Activated T-helper 2 cell treated with anti-CD3 and anti-CD28 coated beads, Interferon-gamma antibody, Interleukin-2, Interleukin-4, amounts not matched to agents 10 μg/mL and 5 μg/mL and 100 μg/mL, durations not matched to agents 14 hours and 24 hours and 36 hours (primary cell): ENCODE measurements around the gene LANCL1. TPM values are rescaled to one million over a fixed set of nuclear protein-coding genes. Genes with fewer than 3 reads are reported as not detected.

Experiments used
- DNase-seq: peaks from one replicate; pipeline ENCODE4 v3.0.0; 2021; ENCODE audit warnings: low spot score
- H3K27ac Mint-ChIP-seq: one replicate; pipeline ENCODE4 v1.8.0; 2021; ENCODE audit warnings: mixed read lengths
- H3K27me3 Mint-ChIP-seq: one replicate; pipeline ENCODE4 v1.8.0; 2021; ENCODE audit warnings: low read depth, mixed read lengths
- H3K36me3 Mint-ChIP-seq: one replicate; pipeline ENCODE4 v1.8.0; 2021; ENCODE audit warnings: low read depth, mixed read lengths
- H3K4me1 Mint-ChIP-seq: one replicate; pipeline ENCODE4 v1.8.0; 2021; ENCODE audit warnings: low read depth, mixed read lengths
- H3K4me3 Mint-ChIP-seq: one replicate; pipeline ENCODE4 v1.8.0; 2021; ENCODE audit warnings: low read depth, mild to moderate bottlenecking, moderate library complexity, mixed read lengths
- H3K9me3 Mint-ChIP-seq: one replicate; pipeline ENCODE4 v1.8.0; 2021; ENCODE audit warnings: mixed read lengths
- intact Hi-C: fragments of 100-400 bp; cut with micrococcal nuclease; formaldehyde crosslinking; loops from one replicate; pipeline ENCODE4 v1.15.1; 2023
- total RNA-seq: library from RNA; stranded (reverse); gene quantifications from 2 replicates; pipeline ENCODE4 v1.2.3, GENCODE V29; 2022

The LANCL1 gene, protein sequence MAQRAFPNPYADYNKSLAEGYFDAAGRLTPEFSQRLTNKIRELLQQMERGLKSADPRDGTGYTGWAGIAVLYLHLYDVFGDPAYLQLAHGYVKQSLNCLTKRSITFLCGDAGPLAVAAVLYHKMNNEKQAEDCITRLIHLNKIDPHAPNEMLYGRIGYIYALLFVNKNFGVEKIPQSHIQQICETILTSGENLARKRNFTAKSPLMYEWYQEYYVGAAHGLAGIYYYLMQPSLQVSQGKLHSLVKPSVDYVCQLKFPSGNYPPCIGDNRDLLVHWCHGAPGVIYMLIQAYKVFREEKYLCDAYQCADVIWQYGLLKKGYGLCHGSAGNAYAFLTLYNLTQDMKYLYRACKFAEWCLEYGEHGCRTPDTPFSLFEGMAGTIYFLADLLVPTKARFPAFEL
- 35.0 and 35.1 TPM in 2 replicates for total RNA-seq

DNA sequence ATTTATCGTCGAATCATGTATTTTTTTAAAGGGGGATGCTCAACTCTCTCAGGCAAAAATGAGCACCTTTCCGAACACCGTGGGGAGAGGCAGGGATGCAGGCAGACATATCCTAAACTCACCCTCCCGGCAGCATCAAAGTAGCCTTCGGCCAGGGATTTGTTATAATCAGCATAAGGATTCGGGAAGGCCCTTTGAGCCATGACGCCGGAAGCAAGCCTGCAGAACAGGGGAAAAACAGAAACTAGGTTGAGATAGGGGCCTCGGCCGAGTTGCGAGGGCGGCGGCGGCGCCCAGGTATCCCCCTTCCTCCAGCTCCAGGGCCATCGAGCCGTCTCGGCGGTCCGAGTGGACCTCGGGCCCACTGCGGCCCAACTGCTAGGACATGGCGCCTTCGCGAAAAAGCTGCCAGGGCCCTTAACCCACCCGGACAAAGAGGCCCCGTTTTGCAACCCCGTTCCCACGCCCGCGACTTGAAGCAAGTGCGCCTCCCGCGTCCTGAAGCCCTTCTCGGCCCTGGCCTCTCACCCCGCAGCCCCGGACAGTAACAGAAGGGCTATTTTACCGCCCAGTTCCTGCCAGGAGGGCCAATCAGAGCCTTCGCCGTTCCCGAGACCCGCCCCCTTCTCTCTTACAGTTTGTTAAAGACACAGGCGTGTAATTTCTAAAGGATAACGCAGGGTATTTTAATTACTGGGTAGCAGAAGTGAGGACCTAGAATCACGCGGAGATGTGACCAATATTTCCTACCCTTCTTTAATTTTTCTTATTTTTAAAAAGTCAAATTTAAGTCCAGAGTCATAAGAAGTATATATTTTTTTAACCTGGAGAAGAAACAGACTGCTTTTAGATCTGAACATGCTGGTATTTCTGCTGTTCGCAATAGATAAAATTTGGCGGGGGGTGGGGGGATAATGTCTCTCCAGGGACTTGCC is at the start of gene LANCL1:
LANCL1 (minus strand) TSS at position 566 of the 935 bp plus-strand sequence; CDS start at position 203, 363 bp downstream.
- intact Hi-C loops = loop anchor here (2.0 kb wide), 1 partner anchor 306 kb away; the partner anchor contains the start of gene KANSL1L
- H3K27me3 Mint-ChIP-seq = no peaks in the 10 kb centered on the region
- peaks cover 35% of the 10 kb centered on the region for H3K4me1 Mint-ChIP-seq
- peak within 1 kb of the TSS; percentile 96 for H3K4me3 Mint-ChIP-seq
- H3K36me3 Mint-ChIP-seq = peaks cover 18% of the 10 kb centered on the region
- DNase-seq = peak; percentile 77
- H3K27ac Mint-ChIP-seq = peak within 1 kb of the TSS; percentile 96
- H3K9me3 Mint-ChIP-seq = no peaks in the 10 kb centered on the region

DNA sequence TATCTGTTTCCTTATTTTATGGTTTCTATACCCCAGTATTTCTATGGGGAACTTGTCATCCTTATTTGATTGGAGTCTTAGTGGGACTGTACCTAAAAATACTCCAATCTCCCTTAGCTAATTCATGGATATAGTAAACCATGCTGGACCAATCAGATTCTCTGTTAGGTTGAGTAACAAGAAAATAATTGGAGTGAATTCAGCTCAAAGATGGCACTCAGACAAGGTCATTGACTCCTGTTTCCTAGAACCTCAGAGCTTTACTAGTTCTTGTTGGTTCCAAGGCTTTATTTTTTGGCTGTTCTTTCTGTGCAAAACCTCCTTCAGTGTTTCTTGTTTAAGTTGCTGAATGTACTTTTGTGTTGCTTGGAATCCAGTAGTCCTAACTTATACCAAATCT is 48.0 kb upstream of the LANCL1 start:
- intact Hi-C loops = no loop called here
- no peak overlapping the region for H3K27ac Mint-ChIP-seq
- no peaks in the 10 kb centered on the region for H3K9me3 Mint-ChIP-seq
- H3K4me1 Mint-ChIP-seq = peaks cover 2% of the 10 kb centered on the region
- DNase-seq = no peak
- H3K36me3 Mint-ChIP-seq = no peaks in the 10 kb centered on the region
- peaks cover 3% of the 10 kb centered on the region for H3K27me3 Mint-ChIP-seq
- no peak overlapping the region for H3K4me3 Mint-ChIP-seq

DNA sequence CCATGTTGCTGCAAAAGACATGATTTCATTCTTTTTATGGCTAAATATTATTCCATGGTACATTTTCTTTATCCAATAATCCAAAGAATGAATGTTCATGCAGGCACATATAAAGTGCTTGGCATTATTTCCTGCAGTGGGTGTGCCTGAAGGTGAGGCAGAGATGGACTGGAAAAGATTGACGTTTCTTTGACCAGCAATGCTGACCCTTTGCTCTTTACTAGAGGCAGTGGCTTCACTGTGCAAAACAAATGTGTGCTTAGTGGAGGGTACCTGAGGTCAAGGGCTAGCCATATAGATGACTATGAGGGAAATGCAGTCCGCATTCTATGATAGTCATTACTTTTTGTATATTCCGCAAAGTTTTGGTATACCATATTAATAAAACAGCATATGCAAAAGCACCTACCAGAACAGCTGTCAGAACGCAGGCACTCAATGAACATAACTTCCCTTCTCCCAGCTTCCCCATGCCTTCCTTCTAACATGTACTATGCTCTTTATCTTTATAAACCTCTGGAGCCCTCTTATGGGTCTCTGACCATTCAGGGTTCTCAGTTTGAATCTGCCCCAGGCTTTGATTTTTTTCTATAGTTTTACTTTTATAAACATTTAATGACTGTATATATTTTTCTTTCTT is 47.2 kb upstream of the LANCL1 start:
- Mint-ChIP-seq H3K9me3 (no peaks in the 10 kb centered on the region), H3K27ac (no peak overlapping the region), H3K4me3 (no peak overlapping the region), H3K4me1 (peaks cover 4% of the 10 kb centered on the region), H3K36me3 (no peaks in the 10 kb centered on the region), H3K27me3 (peaks cover 3% of the 10 kb centered on the region)
- DNase-seq = no peak
- intact Hi-C loops = no loop called here

DNA sequence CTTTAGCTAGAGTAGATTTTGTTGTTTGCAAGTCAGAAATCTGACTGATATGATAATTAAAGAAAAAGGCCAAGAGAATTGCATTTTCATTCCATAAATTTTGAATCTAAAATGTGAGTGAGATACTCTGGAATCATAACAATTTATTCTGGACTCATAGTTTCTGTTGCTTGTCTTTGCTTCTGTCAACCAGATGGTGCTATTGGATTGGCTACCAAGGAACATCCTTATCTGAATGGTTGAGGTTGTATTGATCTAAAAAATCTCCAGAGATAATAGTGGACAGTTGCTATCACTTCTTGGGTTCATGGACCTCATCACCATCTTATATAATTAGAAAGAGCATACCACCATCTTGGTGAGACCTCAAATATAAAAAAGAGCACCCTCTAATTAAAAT is 45.8 kb upstream of the LANCL1 start:
- Mint-ChIP-seq H3K9me3 (no peaks in the 10 kb centered on the region), H3K27me3 (peaks cover 3% of the 10 kb centered on the region), H3K36me3 (no peaks in the 10 kb centered on the region), H3K27ac (no peak overlapping the region), H3K4me1 (peaks cover 4% of the 10 kb centered on the region), H3K4me3 (no peak overlapping the region)
- no peak for DNase-seq
- intact Hi-C loops = no loop called here

DNA sequence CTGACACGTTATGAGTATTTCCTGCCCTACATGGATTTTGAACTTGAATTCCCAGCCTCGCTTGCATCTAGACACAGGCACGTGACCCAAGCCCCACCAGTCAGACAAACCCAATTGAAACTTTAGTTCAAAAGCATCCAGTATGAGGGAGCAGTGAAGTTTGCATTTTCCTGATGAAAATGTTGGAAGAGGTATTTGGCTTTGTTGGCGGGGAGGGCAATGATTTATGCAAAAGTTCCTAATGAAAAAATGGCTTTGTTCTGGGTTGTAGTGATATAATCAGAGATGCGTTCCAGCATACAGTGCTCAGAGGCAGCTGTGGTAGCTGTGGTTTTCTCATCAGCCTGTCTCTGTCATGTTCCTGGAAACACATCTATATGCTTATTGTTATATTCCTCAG is 43.0 kb upstream of the LANCL1 start:
- Mint-ChIP-seq H3K36me3 (no peaks in the 10 kb centered on the region), H3K4me3 (no peak overlapping the region), H3K27me3 (no peaks in the 10 kb centered on the region), H3K4me1 (peaks cover 4% of the 10 kb centered on the region), H3K9me3 (no peaks in the 10 kb centered on the region), H3K27ac (no peak overlapping the region)
- intact Hi-C loops = no loop called here
- DNase-seq = no peak

DNA sequence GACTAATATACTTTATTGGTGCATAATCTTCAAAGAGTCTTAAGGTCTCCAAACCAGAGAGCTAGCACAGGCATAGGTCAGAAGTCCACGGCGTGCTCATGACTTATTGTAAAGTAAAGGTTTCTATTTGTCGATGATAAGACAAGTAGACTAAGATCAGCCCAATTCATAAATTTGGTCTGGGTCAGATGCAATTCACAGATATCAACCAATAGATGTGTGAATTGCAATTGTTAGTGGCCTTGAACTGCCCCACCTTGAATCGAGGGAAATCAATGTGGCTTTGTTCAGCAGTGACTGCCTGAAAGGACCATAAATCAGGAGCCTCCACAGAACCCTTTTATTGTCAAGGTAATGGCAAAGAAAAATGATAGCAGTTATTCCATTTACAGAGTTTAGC is 40.7 kb upstream of the LANCL1 start:
- Mint-ChIP-seq H3K27me3 (no peaks in the 10 kb centered on the region), H3K36me3 (no peaks in the 10 kb centered on the region), H3K4me3 (no peak overlapping the region), H3K4me1 (peaks cover 4% of the 10 kb centered on the region), H3K9me3 (no peaks in the 10 kb centered on the region), H3K27ac (no peak overlapping the region)
- intact Hi-C loops = no loop called here
- DNase-seq = no peak

DNA sequence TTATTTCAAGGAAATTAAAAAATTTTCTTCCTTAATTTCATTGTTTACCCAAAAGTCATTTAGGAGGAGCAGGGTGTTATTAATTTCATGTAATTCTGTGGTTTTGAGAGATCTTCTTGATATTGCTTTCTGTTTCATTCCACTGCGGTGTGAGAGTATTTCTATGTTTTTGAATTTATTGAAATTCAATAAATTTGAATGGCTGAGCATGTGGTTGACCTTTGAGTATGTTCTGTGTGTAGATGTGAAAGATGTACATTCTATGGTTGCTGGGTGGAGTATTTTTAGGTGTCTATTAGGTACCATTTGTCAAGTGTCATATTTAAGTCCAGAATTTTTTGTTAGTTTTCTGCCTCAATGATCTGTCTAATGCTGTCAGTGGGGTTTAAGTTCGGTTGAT is 39.4 kb upstream of the LANCL1 start:
- Mint-ChIP-seq H3K36me3 (no peaks in the 10 kb centered on the region), H3K4me1 (peaks cover 4% of the 10 kb centered on the region), H3K27ac (no peak overlapping the region), H3K9me3 (no peaks in the 10 kb centered on the region), H3K27me3 (no peaks in the 10 kb centered on the region), H3K4me3 (no peak overlapping the region)
- intact Hi-C loops = no loop called here
- DNase-seq = no peak

DNA sequence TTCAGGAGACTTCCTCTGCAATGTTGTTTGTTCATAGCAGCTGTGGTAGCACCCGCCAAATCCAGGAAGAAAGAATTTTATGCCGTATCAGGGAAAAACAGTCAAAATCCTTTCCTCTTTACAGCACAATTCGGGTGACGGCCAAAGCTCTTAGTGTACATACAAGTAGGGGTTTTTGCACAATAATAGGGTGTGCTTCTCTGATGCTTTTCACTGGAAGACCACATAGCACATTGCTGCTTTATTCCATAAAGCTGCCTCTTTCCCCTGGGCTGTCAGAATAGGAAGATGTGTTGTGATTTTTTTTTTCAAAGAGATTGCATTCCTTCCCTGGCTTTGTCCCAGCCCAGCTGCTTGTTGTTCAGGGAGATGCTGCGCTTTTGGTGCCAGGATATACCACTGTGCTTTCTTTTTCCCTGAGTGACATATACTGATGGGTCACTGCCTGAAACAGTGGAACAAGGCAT is 27.2 kb upstream of the LANCL1 start:
- Mint-ChIP-seq H3K36me3 (no peaks in the 10 kb centered on the region), H3K9me3 (no peaks in the 10 kb centered on the region)
- intact Hi-C loops = no loop called here

DNA sequence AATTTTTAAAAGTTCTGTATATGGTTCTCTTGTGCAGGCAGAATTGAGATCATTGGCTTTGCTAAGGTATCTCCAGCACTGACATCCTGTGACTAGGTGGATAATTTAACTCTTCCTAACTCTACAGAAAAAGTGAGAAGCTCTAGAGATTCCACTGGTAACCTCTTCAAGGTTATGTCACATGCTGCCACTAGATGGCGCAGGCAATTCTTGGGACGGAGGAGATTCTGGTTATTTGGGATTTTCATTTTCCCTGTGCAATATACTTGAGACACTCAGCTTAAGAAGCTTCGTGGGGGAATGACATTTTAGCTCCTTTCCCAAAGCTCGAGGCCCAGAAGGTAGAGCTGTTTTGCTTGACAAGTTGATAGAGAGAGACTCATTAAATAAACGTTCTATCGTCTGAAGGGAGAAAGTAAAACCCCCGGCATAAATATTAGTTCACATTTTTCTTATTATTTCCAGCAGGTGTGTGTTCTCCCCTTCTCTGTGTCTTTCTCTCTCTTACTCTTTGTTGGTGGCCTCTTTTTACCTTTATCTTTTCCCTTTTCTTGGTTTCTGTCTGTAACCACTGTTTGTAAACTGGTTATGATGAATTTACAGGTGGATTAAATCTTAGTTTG is 26.6 kb upstream of the LANCL1 start:
- no peaks in the 10 kb centered on the region for H3K36me3 Mint-ChIP-seq
- intact Hi-C loops = no loop called here
- H3K4me3 Mint-ChIP-seq = no peak overlapping the region
- no peak for DNase-seq
- H3K4me1 Mint-ChIP-seq = peaks cover 2% of the 10 kb centered on the region
- peaks cover 6% of the 10 kb centered on the region for H3K27me3 Mint-ChIP-seq
- no peak overlapping the region for H3K27ac Mint-ChIP-seq
- H3K9me3 Mint-ChIP-seq = no peaks in the 10 kb centered on the region

More for the DNA sequence above, 27.2 kb upstream of the LANCL1 start:
- DNase-seq = no peak
- Mint-ChIP-seq H3K4me1 (peaks cover 2% of the 10 kb centered on the region), H3K4me3 (no peak overlapping the region), H3K27ac (no peak overlapping the region), H3K27me3 (peaks cover 6% of the 10 kb centered on the region)

DNA sequence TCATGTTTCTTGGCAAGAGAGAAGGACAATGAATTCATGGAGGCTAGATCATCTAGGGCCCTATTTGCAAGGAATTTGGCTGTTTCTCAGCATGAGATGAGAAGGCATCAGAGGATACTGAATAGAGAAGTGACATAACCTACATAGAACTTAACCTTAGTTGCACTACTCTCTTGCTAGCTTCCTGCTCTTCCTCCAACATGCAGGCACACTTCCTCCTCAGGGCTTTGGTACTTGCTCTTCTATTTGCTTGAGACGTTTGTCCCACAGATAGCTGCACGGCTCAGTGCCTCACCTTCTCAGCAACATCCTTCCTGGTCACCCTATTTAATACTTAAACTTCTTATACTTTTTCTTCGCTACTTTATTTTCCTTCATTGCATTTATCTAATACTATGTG is 20.0 kb upstream of the LANCL1 start:
- H3K36me3 Mint-ChIP-seq = no peaks in the 10 kb centered on the region
- H3K27me3 Mint-ChIP-seq = no peaks in the 10 kb centered on the region
- peaks cover 7% of the 10 kb centered on the region for H3K4me1 Mint-ChIP-seq
- no peak for DNase-seq
- intact Hi-C loops = no loop called here
- no peak overlapping the region for H3K27ac Mint-ChIP-seq
- H3K4me3 Mint-ChIP-seq = no peak overlapping the region
- no peaks in the 10 kb centered on the region for H3K9me3 Mint-ChIP-seq

DNA sequence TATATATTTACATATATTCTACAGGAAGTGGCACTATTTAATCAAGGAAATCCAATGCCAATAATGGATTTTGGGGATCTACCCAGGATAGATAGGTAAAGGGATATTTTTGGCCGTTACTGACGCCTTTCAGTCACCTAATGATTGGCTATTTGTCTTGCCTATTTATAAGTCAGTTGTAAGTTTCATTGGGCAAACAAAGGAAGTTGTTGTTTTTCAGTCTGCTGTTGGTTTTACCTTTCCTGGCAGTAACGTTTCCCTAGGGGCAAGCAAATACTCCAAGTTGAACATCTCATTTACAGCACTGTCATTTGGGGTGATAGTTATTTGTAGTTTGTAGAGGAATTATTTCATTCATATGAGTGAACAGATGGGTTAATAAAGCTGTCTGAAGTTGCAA is 17.0 kb upstream of the LANCL1 start:
- no peak overlapping the region for H3K27ac Mint-ChIP-seq
- no peaks in the 10 kb centered on the region for H3K27me3 Mint-ChIP-seq
- H3K4me3 Mint-ChIP-seq = no peak overlapping the region
- no peaks in the 10 kb centered on the region for H3K9me3 Mint-ChIP-seq
- peaks cover 7% of the 10 kb centered on the region for H3K4me1 Mint-ChIP-seq
- H3K36me3 Mint-ChIP-seq = no peaks in the 10 kb centered on the region
- intact Hi-C loops = no loop called here
- DNase-seq = no peak

DNA sequence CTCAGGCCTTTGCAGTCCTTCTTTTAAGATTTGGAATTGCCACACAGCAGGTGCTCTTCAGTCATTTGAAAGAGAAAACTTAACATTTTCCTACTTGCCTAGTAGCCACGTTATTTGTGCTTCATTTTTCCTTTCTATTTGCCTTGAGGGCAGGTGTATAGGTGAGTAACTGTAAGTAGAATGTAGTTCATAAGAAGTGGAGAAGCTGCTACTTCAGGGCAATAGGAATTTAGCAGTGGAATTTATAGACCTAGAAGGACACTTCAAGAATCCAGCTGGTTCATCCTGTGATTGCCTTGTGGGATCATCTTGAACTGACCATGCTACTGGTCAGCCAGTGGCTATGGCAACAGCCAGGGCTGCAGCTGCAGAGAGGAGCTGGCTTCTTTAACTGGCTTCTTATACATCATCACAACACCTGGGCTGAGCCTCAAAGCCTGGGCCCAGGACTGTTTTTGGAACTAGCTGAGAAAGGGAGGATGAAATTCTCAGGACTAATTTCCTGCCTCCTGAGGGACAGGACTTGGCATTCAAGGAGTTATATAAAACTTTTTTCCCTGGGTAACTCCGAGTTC is 5.1 kb upstream of the LANCL1 start:
- H3K4me3 Mint-ChIP-seq = no peak overlapping the region
- DNase-seq = no peak
- no peaks in the 10 kb centered on the region for H3K36me3 Mint-ChIP-seq

More for the DNA sequence above, 5.1 kb upstream of the LANCL1 start:
- H3K27ac Mint-ChIP-seq = no peak overlapping the region
- peaks cover 21% of the 10 kb centered on the region for H3K4me1 Mint-ChIP-seq
- peaks cover 14% of the 10 kb centered on the region for H3K9me3 Mint-ChIP-seq
- intact Hi-C loops = no loop called here
- no peaks in the 10 kb centered on the region for H3K27me3 Mint-ChIP-seq
